ENCODE results near the gene MSL1. TPM values are rescaled to one million over a fixed set of nuclear protein-coding genes. Genes with fewer than 3 reads are reported as not detected.
A peak's percentile ranks its signal among the peaks of the same experiment; 100 is the strongest.

Gene MSL1
- total and polyA plus RNA-seq, 9 of the 15 experiments (the other 6 are each of a cell fraction or from before 2014, with no cell fraction given), result 13.8 to 120 (median 61.9) TPM

DNA sequence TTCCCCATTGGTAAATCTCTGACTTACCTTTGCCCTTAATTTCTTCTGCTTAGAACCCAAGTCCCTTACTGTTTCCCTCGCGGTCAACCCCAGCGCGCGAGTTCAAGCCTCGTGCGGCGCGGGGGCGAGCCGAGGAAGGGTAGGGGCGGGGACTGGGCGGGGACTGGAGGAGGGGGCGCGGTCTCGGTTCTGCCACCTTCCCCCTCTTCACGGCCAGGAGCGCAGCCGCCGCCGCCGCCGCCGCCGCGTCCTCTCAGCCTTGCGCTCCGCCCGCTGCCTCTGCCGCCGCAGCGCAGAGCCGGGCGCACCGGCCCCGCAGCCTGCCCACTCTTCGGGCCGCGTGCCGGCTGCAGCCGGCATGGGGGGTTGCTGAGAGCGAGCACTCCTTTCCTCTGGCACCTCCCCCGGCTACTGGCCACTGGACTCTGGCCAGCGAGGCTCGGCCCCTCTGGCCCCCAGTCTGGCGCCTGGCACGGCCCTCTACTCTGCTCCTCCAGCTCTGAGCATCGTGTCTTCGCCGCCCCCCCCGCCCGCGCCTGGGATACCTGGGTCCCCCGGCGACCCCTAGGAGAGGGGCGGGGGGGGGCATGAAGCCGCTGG, 55.6 kb downstream of the MSL1 start, which contains the start of gene RAPGEFL1 (continued):
- TF ChIP-seq E2F6 (IDR thresholded peaks at IDR 0.05; ENCODE audit: borderline replicate concordance in 1 of 2, extremely low read depth in 1 of 2, insufficient read depth in 1 of 2, insufficient read length in 1 of 2, low read depth in 1 of 2, low read length in 1 of 2, poor library complexity in 1 of 2, severe bottlenecking in 1 of 2), result peak; percentile 72 to 97
- peak; percentile 92 for TF ChIP-seq EGR1 (conservative IDR thresholded peaks at IDR 0.05)
- TF ChIP-seq, protein P1, sequence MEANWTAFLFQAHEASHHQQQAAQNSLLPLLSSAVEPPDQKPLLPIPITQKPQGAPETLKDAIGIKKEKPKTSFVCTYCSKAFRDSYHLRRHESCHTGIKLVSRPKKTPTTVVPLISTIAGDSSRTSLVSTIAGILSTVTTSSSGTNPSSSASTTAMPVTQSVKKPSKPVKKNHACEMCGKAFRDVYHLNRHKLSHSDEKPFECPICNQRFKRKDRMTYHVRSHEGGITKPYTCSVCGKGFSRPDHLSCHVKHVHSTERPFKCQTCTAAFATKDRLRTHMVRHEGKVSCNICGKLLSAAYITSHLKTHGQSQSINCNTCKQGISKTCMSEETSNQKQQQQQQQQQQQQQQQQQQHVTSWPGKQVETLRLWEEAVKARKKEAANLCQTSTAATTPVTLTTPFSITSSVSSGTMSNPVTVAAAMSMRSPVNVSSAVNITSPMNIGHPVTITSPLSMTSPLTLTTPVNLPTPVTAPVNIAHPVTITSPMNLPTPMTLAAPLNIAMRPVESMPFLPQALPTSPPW (CRISPR knock-in tag; IDR thresholded peaks at IDR 0.05), result peak; percentile 70
- peak; percentile 68 for TF ChIP-seq POLR2G (IDR thresholded peaks at IDR 0.05; ENCODE audit: low read depth, low read length)
- peak; percentile 73 for TF ChIP-seq CXXC5 (CRISPR knock-in tag; IDR thresholded peaks at IDR 0.05)
- peak in 1 of 2 experiments; percentile 22; a peak in 1 of 4 replicates for TF ChIP-seq SIN3A (IDR thresholded peaks at IDR 0.05; ENCODE audit: borderline replicate concordance in 2 of 2, control insufficient read depth in 1 of 2, low read depth in 2 of 2, low read length in 2 of 2)
- peak; percentile 83 for TF ChIP-seq MGA (IDR thresholded peaks at IDR 0.05)
- TF ChIP-seq PHF8 (IDR thresholded peaks at IDR 0.05; ENCODE audit: borderline replicate concordance, low read length), result peak; percentile 37; the same call in 1 of the 2 replicates
- no peak for TF ChIP-seq ZC3H11A (IDR thresholded peaks at IDR 0.05; ENCODE audit: low read depth, low read length)
- TF ChIP-seq MYC (IDR thresholded peaks at IDR 0.05; ENCODE audit: low read depth, low read length), result peak; percentile 60
- no peak for TF ChIP-seq MYC (CRISPR knock-in tag; IDR thresholded peaks at IDR 0.05; ENCODE audit: borderline replicate concordance, low read depth)
- TF ChIP-seq RNF2 (IDR thresholded peaks at IDR 0.05), result peak; percentile 58; the same call in 1 of the 2 replicates
